ENCODE data around the gene BRIP1.

BRIP1 gene

DNA sequence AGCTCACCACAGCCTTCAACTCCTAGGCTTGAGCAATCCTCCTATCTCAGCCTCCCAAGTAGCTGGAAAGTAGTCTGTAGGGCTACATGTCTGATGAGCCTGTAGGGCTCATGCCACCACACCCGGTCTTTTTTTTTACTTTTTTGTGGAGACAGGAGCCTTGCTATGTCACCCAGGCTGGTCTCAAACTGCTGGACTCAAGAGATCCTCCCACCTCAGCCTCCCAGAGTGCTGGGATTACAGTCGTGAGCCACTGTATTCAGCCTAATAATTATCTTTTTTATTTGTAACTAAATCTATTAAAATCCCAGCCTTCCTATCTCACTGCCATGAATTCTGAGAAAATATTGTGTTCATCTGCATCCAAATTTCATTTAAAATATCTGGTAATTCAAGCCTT, 15.1 kb downstream of the BRIP1 start:
- Histone ChIP-seq H3K27me3 (replicated peaks; ENCODE audit: control insufficient read depth, insufficient read depth, low read length) (no peaks in the 10 kb centered on the region), H3K4me3 (replicated peaks; ENCODE audit: low read depth, low read length) (no peak overlapping the region), H3K36me3 (ENCODE audit: control insufficient read depth, insufficient read depth, low read length) (peaks cover 3% of the 10 kb centered on the region)
- no peak for TF ChIP-seq CTCF (IDR thresholded peaks at IDR 0.05; ENCODE audit: insufficient read depth, low read length, poor library complexity, severe bottlenecking)
- no peak for DNase-seq (ENCODE audit: extremely low read depth, insufficient read length)

DNA sequence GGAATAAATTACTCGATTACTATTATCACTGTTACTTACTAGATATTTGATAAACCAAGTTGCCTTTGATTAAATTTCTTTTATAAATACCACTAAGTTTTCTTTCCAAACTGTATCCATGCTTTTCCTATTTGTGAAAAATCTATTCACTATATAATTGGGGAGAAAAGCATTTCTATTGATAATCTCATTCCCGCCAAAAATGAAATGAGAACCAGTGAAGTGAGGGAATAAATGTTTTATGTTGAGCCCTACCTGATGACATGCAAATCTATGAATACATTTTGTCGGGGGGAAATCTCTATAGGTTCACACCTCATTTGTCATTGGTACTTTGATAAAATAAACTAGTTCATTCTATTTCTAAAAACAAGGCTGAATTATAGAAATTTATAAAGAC, 15.7 kb downstream of the BRIP1 start:
- TF ChIP-seq CTCF (IDR thresholded peaks at IDR 0.05; ENCODE audit: insufficient read depth, low read length, poor library complexity, severe bottlenecking): no peak
- no peak for DNase-seq (ENCODE audit: extremely low read depth, insufficient read length)
- Histone ChIP-seq H3K36me3 (ENCODE audit: control insufficient read depth, insufficient read depth, low read length) (peaks cover 3% of the 10 kb centered on the region), H3K27me3 (replicated peaks; ENCODE audit: control insufficient read depth, insufficient read depth, low read length) (no peaks in the 10 kb centered on the region), H3K4me3 (replicated peaks; ENCODE audit: low read depth, low read length) (no peak overlapping the region)

GRCh38 chr17:61846761-61847375, 16.5 kb downstream of the BRIP1 start:
- Histone ChIP-seq H3K36me3 (ENCODE audit: control insufficient read depth, insufficient read depth, low read length) (peaks cover 3% of the 10 kb centered on the region), H3K27me3 (replicated peaks; ENCODE audit: control insufficient read depth, insufficient read depth, low read length) (no peaks in the 10 kb centered on the region), H3K4me3 (replicated peaks; ENCODE audit: low read depth, low read length) (no peak overlapping the region)
- no peak for TF ChIP-seq CTCF (IDR thresholded peaks at IDR 0.05; ENCODE audit: insufficient read depth, low read length, poor library complexity, severe bottlenecking)
- DNase-seq (ENCODE audit: extremely low read depth, insufficient read length): no peak

DNA sequence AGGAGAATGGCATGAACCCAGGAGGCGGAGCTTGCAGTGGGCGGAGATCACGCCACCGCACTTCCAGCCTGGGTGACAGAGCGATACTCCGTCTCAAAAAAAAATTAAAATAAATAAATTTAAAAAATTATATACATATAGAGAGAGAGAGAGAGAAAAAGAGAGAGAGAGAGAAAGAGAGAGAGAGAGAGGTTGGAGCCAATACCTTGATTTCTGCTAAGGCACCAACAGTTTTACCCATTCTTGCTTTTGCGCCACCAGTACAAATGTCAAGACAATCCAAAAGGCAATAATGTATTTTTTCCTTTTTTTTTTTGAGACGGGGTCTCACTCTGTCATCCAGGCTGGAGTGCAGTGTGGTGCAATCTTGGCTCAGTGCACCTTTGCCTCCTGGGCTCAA, 17.2 kb downstream of the BRIP1 start:
- TF ChIP-seq CTCF (IDR thresholded peaks at IDR 0.05; ENCODE audit: insufficient read depth, low read length, poor library complexity, severe bottlenecking): no peak

GRCh38 chr17:61843435-61843834, 19.9 kb downstream of the BRIP1 start:
- peaks cover 3% of the 10 kb centered on the region for H3K36me3 ChIP-seq (ENCODE audit: control insufficient read depth, insufficient read depth, low read length)
- no peak for TF ChIP-seq CTCF (IDR thresholded peaks at IDR 0.05; ENCODE audit: insufficient read depth, low read length, poor library complexity, severe bottlenecking)

More for the DNA sequence above, 17.2 kb downstream of the BRIP1 start:
- peaks cover 3% of the 10 kb centered on the region for H3K36me3 ChIP-seq (ENCODE audit: control insufficient read depth, insufficient read depth, low read length)
- no peak for DNase-seq (ENCODE audit: extremely low read depth, insufficient read length)
- no peak overlapping the region for H3K4me3 ChIP-seq (replicated peaks; ENCODE audit: low read depth, low read length)
- no peaks in the 10 kb centered on the region for H3K27me3 ChIP-seq (replicated peaks; ENCODE audit: control insufficient read depth, insufficient read depth, low read length)

DNA sequence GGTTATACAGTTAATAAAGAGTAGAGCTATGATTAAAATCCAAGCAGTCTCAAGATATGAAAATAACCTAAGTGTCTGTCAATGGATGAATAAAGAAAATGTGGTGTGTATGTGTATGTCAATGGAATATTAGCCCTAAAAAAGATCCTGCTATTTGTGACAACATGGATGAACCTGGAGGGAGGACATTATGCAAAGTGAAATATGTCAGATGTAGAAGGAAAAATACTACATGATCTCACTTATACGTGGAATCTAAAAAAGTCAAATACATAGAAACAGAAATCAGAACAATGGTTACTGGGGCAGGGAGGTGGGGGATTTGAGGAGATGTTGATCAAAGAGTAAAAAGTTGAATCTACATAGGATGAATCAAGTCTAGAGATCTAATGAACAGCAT, 20.4 kb downstream of the BRIP1 start:
- peaks cover 3% of the 10 kb centered on the region for H3K36me3 ChIP-seq (ENCODE audit: control insufficient read depth, insufficient read depth, low read length)
- no peak for DNase-seq (ENCODE audit: extremely low read depth, insufficient read length)
- H3K4me3 ChIP-seq (replicated peaks; ENCODE audit: low read depth, low read length): no peak overlapping the region
- H3K27me3 ChIP-seq (replicated peaks; ENCODE audit: control insufficient read depth, insufficient read depth, low read length): no peaks in the 10 kb centered on the region
- no peak for TF ChIP-seq CTCF (IDR thresholded peaks at IDR 0.05; ENCODE audit: insufficient read depth, low read length, poor library complexity, severe bottlenecking)

More at GRCh38 chr17:61843435-61843834, 19.9 kb downstream of the BRIP1 start:
- no peak overlapping the region for H3K4me3 ChIP-seq (replicated peaks; ENCODE audit: low read depth, low read length)
- H3K27me3 ChIP-seq (replicated peaks; ENCODE audit: control insufficient read depth, insufficient read depth, low read length): no peaks in the 10 kb centered on the region
- no peak for DNase-seq (ENCODE audit: extremely low read depth, insufficient read length)

Data from GM06990 (cell line).